Liver (tissue), 9 donors: ENCODE measurements around the gene IRF6. TPM values are rescaled to one million over a fixed set of nuclear protein-coding genes. Genes with fewer than 3 reads are reported as not detected.
A peak's percentile ranks its signal among the peaks of the same experiment; 100 is the strongest.

Experiments used
- DNase-seq: peaks from one replicate; pipeline ENCODE4 v3.0.0-alpha.2; 2017; ENCODE audit warnings: low spot score
- H3K27ac ChIP-seq, 2 donors: one replicate each; pipeline ENCODE4 v1.7.0; 2013; ENCODE audit warnings: inconsistent platforms in 2 of 2, low read length in 2 of 2, control low read depth in 1 of 2, low read depth in 1 of 2, mild to moderate bottlenecking in 1 of 2
- H3K27me3 ChIP-seq, 4 donors: one replicate each; pipeline versions ENCODE4 v1.6.1 to v1.7.0; 2013; ENCODE audit warnings: low read length in 3 of 4, inconsistent platforms in 1 of 4, mild to moderate bottlenecking in 1 of 4, moderate library complexity in 1 of 4; ENCODE audit not compliant: control insufficient read depth in 4 of 4, insufficient read depth in 4 of 4
- H3K36me3 ChIP-seq, 4 donors: one replicate each; pipeline versions ENCODE4 v1.6.1 to v1.7.0; 2013; ENCODE audit warnings: low read length in 3 of 4, mild to moderate bottlenecking in 3 of 4, low read depth in 1 of 4, moderate library complexity in 1 of 4; ENCODE audit not compliant: control insufficient read depth in 4 of 4, insufficient read depth in 3 of 4
- H3K4me1 ChIP-seq, 4 donors: one replicate each; pipeline versions ENCODE4 v1.6.1 to v1.7.0; 2013; ENCODE audit warnings: low read length in 3 of 4, mild to moderate bottlenecking in 3 of 4, moderate library complexity in 1 of 4; ENCODE audit not compliant: control insufficient read depth in 4 of 4, insufficient read depth in 4 of 4
- H3K4me3 ChIP-seq, 3 donors: one replicate each; pipeline versions ENCODE4 v1.6.1 to v1.7.0; 2013; ENCODE audit warnings: low read length in 3 of 3, control low read depth in 1 of 3, low read depth in 1 of 3, mild to moderate bottlenecking in 1 of 3
- H3K9ac ChIP-seq, 2 donors: one replicate each; pipeline ENCODE4 v1.7.0; 2013; ENCODE audit warnings: low read length in 2 of 2, mild to moderate bottlenecking in 2 of 2, moderate library complexity in 2 of 2, control low read depth in 1 of 2, low read depth in 1 of 2
- H3K9me3 ChIP-seq, 4 donors: one replicate each; pipeline versions ENCODE4 v1.6.1 to v1.7.0; 2013; ENCODE audit warnings: low read length in 3 of 4; ENCODE audit not compliant: control insufficient read depth in 4 of 4
- ATF3 ChIP-seq: IDR thresholded peaks from 2 replicates; pipeline ENCODE4 v1.6.1; 2016; ENCODE audit warnings: antibody characterized with exemption
- CTCF ChIP-seq: fragments of 150-350 bp; IDR thresholded peaks from 2 replicates; pipeline ENCODE4 v1.5.1; 2017; ENCODE audit warnings: improper control_type of control experiment, low read depth, low read length; ENCODE audit not compliant: missing input control
- EGR1 ChIP-seq, 2 donors: IDR thresholded peaks; 2 replicates each; pipeline ENCODE4 v1.6.1; 2016 to 2018; ENCODE audit warnings: antibody characterized with exemption in 2 of 2, low read depth in 2 of 2
- FOXA2 ChIP-seq: IDR thresholded peaks from 2 replicates; pipeline ENCODE4 v1.6.1; 2016; ENCODE audit warnings: antibody characterized with exemption
- GABPA ChIP-seq, 2 donors: IDR thresholded peaks in 1 of 2; conservative IDR thresholded peaks in 1 of 2; 2 replicates each; pipeline ENCODE4 v1.6.1; 2016; ENCODE audit warnings: antibody characterized with exemption in 2 of 2, mild to moderate bottlenecking in 1 of 2, moderate library complexity in 1 of 2
- HNF4A ChIP-seq, 2 donors: conservative IDR thresholded peaks; 2 replicates each; pipeline ENCODE4 v1.6.1; 2016; ENCODE audit warnings: antibody characterized with exemption in 2 of 2, mild to moderate bottlenecking in 2 of 2
- HNF4G ChIP-seq: IDR thresholded peaks from 2 replicates; pipeline ENCODE4 v1.6.1; 2016; ENCODE audit warnings: antibody characterized with exemption
- JUND ChIP-seq, 2 donors: IDR thresholded peaks; 2 replicates each; pipeline ENCODE4 v1.6.1; 2016; ENCODE audit warnings: antibody characterized with exemption in 2 of 2
- MAX ChIP-seq: IDR thresholded peaks from 2 replicates; pipeline ENCODE4 v1.6.1; 2016; ENCODE audit warnings: antibody characterized with exemption
- NR2F2 ChIP-seq: IDR thresholded peaks from 2 replicates; pipeline ENCODE4 v1.6.1; 2016; ENCODE audit warnings: antibody characterized with exemption
- REST ChIP-seq: IDR thresholded peaks from 2 replicates; pipeline ENCODE4 v1.6.1; 2016; ENCODE audit warnings: antibody characterized with exemption, mild to moderate bottlenecking
- RXRA ChIP-seq, 2 donors: IDR thresholded peaks; 2 replicates each; pipeline ENCODE4 v1.6.1; 2017 to 2018; ENCODE audit warnings: antibody characterized with exemption in 2 of 2, mild to moderate bottlenecking in 1 of 2
- SP1 ChIP-seq: IDR thresholded peaks from 2 replicates; pipeline ENCODE4 v1.6.1; 2018; ENCODE audit warnings: antibody characterized with exemption, mild to moderate bottlenecking
- TAF1 ChIP-seq: conservative IDR thresholded peaks from 2 replicates; pipeline ENCODE4 v1.6.1; 2016; ENCODE audit warnings: antibody characterized with exemption, mild to moderate bottlenecking
- YY1 ChIP-seq: IDR thresholded peaks from 2 replicates; pipeline ENCODE4 v1.6.1; 2016; ENCODE audit warnings: antibody characterized with exemption, mild to moderate bottlenecking
- ZBTB33 ChIP-seq: IDR thresholded peaks from 2 replicates; pipeline ENCODE4 v1.6.1; 2016; ENCODE audit warnings: antibody characterized with exemption
- WGBS: extraction: QIAGEN DNeasy Blood & Tissue Kit; methylation state at CpG from one replicate; pipeline ENCODE4 v1.1.7; 2013; 5-methylcytosine and 5-hydroxymethylcytosine counted together
- polyA plus RNA-seq, 2 donors: library from polyadenylated mRNA; stranded (reverse) in 1 of 2; unstranded in 1 of 2; fragments of 200-250 nt in 1 of 2; fragments of >200 nt in 1 of 2; fragmentation: Nextera tagmentation in 1 of 2; extraction: Ambion mirVana in 1 of 2; gene quantifications; one replicate each; pipeline versions ENCODE4 v1.2.1 to v1.2.3, GENCODE V29; 2013 to 2015
- total RNA-seq, 2 donors: library from RNA; depleted of rRNA; stranded (reverse); fragments of >200 nt; gene quantifications; one replicate each; pipeline ENCODE4 v1.2.3, GENCODE V29; 2014
- donor health status: healthy.
- donor health status: healthy.
- donor health status: healthy.
- donor health status: healthy.
- donor health status: healthy.

IRF6 gene
- total and polyA plus RNA-seq, 4 donors: 0.51 to 29.3 (median 14.3) TPM

- TF ChIP-seq FOXA2 (no peak), HNF4G (no peak), GABPA (IDR thresholded peaks at IDR 0.05 in 1 of 2, conservative IDR thresholded peaks at IDR 0.05 in 1 of 2) (no peak), SP1 (no peak), REST (no peak), TAF1 (no peak), EGR1 (IDR thresholded peaks at IDR 0.05; ENCODE audit: low read depth in 2 of 2) (no peak), NR2F2 (no peak), HNF4A (conservative IDR thresholded peaks at IDR 0.05) (no peak), ZBTB33 (no peak), YY1 (no peak)
- WGBS: 73% methylated on average over 3 of the region's 3 CpGs
- Histone ChIP-seq H3K27ac (no peak overlapping the region), H3K9ac (no peak overlapping the region), H3K36me3 (no peaks in the 10 kb centered on the region), H3K9me3 (no peaks in the 10 kb centered on the region), H3K4me3 (no peak overlapping the region), H3K4me1 (no peaks in the 10 kb centered on the region), H3K27me3 (no peaks in the 10 kb centered on the region)
- DNase-seq: no peak
These were observed 47.5 kb downstream of the IRF6 start for GRCh38 chr1:209758400-209758799.

- DNase-seq: no peak
- H3K9ac ChIP-seq: no peak overlapping the region
- peak overlapping the region in 2 of 3 donors; percentile 4 to 38 for H3K4me3 ChIP-seq
- TF ChIP-seq RXRA (IDR thresholded peaks at IDR 0.05) (no peak), CTCF (no peak), JUND (IDR thresholded peaks at IDR 0.05) (no peak), EGR1 (IDR thresholded peaks at IDR 0.05; ENCODE audit: low read depth in 2 of 2) (no peak), HNF4A (conservative IDR thresholded peaks at IDR 0.05) (no peak), HNF4G (no peak), MAX (no peak), TAF1 (no peak), FOXA2 (no peak), ATF3 (no peak), GABPA (IDR thresholded peaks at IDR 0.05 in 1 of 2, conservative IDR thresholded peaks at IDR 0.05 in 1 of 2) (no peak)
- no peaks in the 10 kb centered on the region for H3K36me3 ChIP-seq
- no peaks in the 10 kb centered on the region for H3K27me3 ChIP-seq
- H3K4me1 ChIP-seq: no peaks in the 10 kb centered on the region
- H3K9me3 ChIP-seq: no peaks in the 10 kb centered on the region
- peak overlapping the region; percentile 43 to 81 for H3K27ac ChIP-seq
- WGBS: 77% methylated on average over 5 of the region's 5 CpGs
These were observed 49.1 kb downstream of the IRF6 start for GRCh38 chr1:209756615-209757445.
